ENCODE results near the gene JAK1.

- TF ChIP-seq POLR2A (IDR thresholded peaks at IDR 0.05; ENCODE audit: low read length) (no peak), GATA1 (IDR thresholded peaks at IDR 0.05; ENCODE audit: low read depth, low read length) (no peak)
Measured at GRCh38 chr1:64925594-64925993, 40.8 kb downstream of the JAK1 start.
